CD14-positive monocyte (primary cell): ENCODE results near the gene TRRAP. TPM values are rescaled to one million over a fixed set of nuclear protein-coding genes. Genes with fewer than 3 reads are reported as not detected.
A peak's percentile ranks its signal among the peaks of the same experiment; 100 is the strongest.

Experiments used
- DNase-seq, 3 donors: peaks; one replicate each; pipeline ENCODE4 v3.0.0-alpha.2; 2011 to 2022
- H2AFZ ChIP-seq: 2 replicates; pipeline ENCODE4 v1.6.0; 2012; ENCODE audit warnings: mild to moderate bottlenecking, low read depth, low read length, inconsistent platforms; ENCODE audit not compliant: insufficient read depth, poor library complexity, severe bottlenecking
- H3K27ac ChIP-seq, 2 donors: 1 replicate in 1 of 2; 2 replicates in 1 of 2; pipeline ENCODE4 v1.5.1; 2012 to 2013; ENCODE audit warnings: low read length in 2 of 2, control low read depth in 1 of 2, inconsistent platforms in 1 of 2, low read depth in 1 of 2, mild to moderate bottlenecking in 1 of 2
- H3K27me3 ChIP-seq, 2 donors: one replicate each; pipeline versions ENCODE4 v1.6.0 to v1.6.1; 2011 to 2013; ENCODE audit warnings: low read length in 2 of 2; ENCODE audit not compliant: control insufficient read depth in 2 of 2, insufficient read depth in 2 of 2
- H3K36me3 ChIP-seq, 2 donors: replicated peaks in 1 of 2; 1 replicate in 1 of 2; 2 replicates in 1 of 2; pipeline versions ENCODE4 v1.5.1 to v1.6.1; 2012 to 2013; ENCODE audit warnings: low read length in 2 of 2, control low read depth in 1 of 2, inconsistent platforms in 1 of 2, mild to moderate bottlenecking in 1 of 2; ENCODE audit not compliant: insufficient read depth in 2 of 2, control insufficient read depth in 1 of 2
- H3K4me1 ChIP-seq, 2 donors: 1 replicate in 1 of 2; 2 replicates in 1 of 2; pipeline versions ENCODE4 v1.5.1 to v1.6.1; 2012 to 2013; ENCODE audit warnings: low read length in 2 of 2, control low read depth in 1 of 2, inconsistent platforms in 1 of 2, mild to moderate bottlenecking in 1 of 2, moderate library complexity in 1 of 2; ENCODE audit not compliant: insufficient read depth in 2 of 2, control insufficient read depth in 1 of 2
- H3K4me2 ChIP-seq: replicated peaks from 2 replicates; pipeline ENCODE3; 2012; ENCODE audit warnings: low read length, moderate library complexity, mild to moderate bottlenecking; ENCODE audit not compliant: poor library complexity, severe bottlenecking; ENCODE audit errors: extremely low read depth
- H3K4me3 ChIP-seq, 3 experiments: fragments of 200-600 bp in 1 of 3; sonication (generic) in 1 of 3; replicated peaks in 1 of 3; 1 replicate in 2 of 3; 2 replicates in 1 of 3; pipeline ENCODE4 v1.5.1; 2011 to 2013; ENCODE audit warnings: low read length in 3 of 3, mild to moderate bottlenecking in 3 of 3, control low read depth in 2 of 3, low read depth in 2 of 3, inconsistent platforms in 1 of 3, moderate library complexity in 1 of 3
- H3K79me2 ChIP-seq: 2 replicates; pipeline ENCODE4 v1.6.0; 2012; ENCODE audit warnings: mild to moderate bottlenecking, control low read depth, inconsistent platforms, low read length, moderate library complexity; ENCODE audit not compliant: insufficient read depth
- H3K9ac ChIP-seq: 2 replicates; pipeline ENCODE4 v1.6.0; 2017; ENCODE audit warnings: low read length, mild to moderate bottlenecking; ENCODE audit not compliant: insufficient read depth, poor library complexity, severe bottlenecking
- H3K9me3 ChIP-seq, 2 donors: replicated peaks in 1 of 2; 1 replicate in 1 of 2; 2 replicates in 1 of 2; pipeline versions ENCODE4 v1.5.1 to v1.6.1; 2012 to 2013; ENCODE audit warnings: low read length in 2 of 2, control low read depth in 1 of 2; ENCODE audit not compliant: control insufficient read depth in 1 of 2, insufficient read depth in 1 of 2
- H4K20me1 ChIP-seq: 2 replicates; pipeline ENCODE4 v1.6.0; 2012; ENCODE audit warnings: mild to moderate bottlenecking, low read length, control low read depth, moderate library complexity; ENCODE audit not compliant: insufficient read depth
- H3K27ac Mint-ChIP-seq, 7 donors: one replicate each; pipeline ENCODE4 v1.8.0; 2020; ENCODE audit warnings: mild to moderate bottlenecking in 7 of 7, mixed read lengths in 7 of 7, moderate library complexity in 6 of 7, inconsistent platforms in 2 of 7
- H3K27me3 Mint-ChIP-seq, 3 donors: one replicate each; pipeline ENCODE4 v1.8.0; 2021 to 2022; ENCODE audit warnings: low read depth in 3 of 3, mild to moderate bottlenecking in 3 of 3, mixed read lengths in 3 of 3, moderate library complexity in 3 of 3, inconsistent platforms in 1 of 3
- H3K36me3 Mint-ChIP-seq, 2 donors: one replicate each; pipeline ENCODE4 v1.8.0; 2020; ENCODE audit warnings: mixed read lengths in 2 of 2, inconsistent platforms in 1 of 2, mild to moderate bottlenecking in 1 of 2
- H3K4me1 Mint-ChIP-seq: one replicate; pipeline ENCODE4 v1.8.0; 2020; ENCODE audit warnings: mild to moderate bottlenecking, mixed read lengths
- H3K4me3 Mint-ChIP-seq, 2 donors: one replicate each; pipeline ENCODE4 v1.8.0; 2020; ENCODE audit warnings: mild to moderate bottlenecking in 2 of 2, mixed read lengths in 2 of 2, moderate library complexity in 1 of 2
- H3K9me3 Mint-ChIP-seq, 7 donors: one replicate each; pipeline ENCODE4 v1.8.0; 2020 to 2022; ENCODE audit warnings: mixed read lengths in 7 of 7, mild to moderate bottlenecking in 6 of 7, moderate library complexity in 6 of 7, inconsistent platforms in 2 of 7
- WGBS: methylation state at CpG from one replicate; pipeline ENCODE4 v1.1.5; 2013; ENCODE audit warnings: missing lambda C conversion rate; ENCODE audit not compliant: insufficient coverage; 5-methylcytosine and 5-hydroxymethylcytosine counted together
- intact Hi-C, 2 donors: fragments of 100-400 bp; cut with micrococcal nuclease; formaldehyde crosslinking; loops; one replicate each; pipeline versions ENCODE4 v1.15.0 to v1.15.1; 2023
- polyA plus RNA-seq, 3 donors: library from polyadenylated mRNA; depleted of rRNA in 1 of 3; unstranded in 2 of 3; stranded (reverse) in 1 of 3; fragments of 300-500 nt in 2 of 3; fragments of >200 nt in 1 of 3; fragmentation: Illumina TruSeq in 2 of 3; gene quantifications; 1 replicate in 2 of 3; 2 replicates in 1 of 3; pipeline ENCODE4 v1.2.3, GENCODE V29; 2012 to 2021
- TF ChIP-seq, protein P1 (sequence below): fragments of 200-600 bp; IDR thresholded peaks from one replicate; pipeline ENCODE4 v1.8.0; 2022; ENCODE audit warnings: antibody characterized with exemption, mild to moderate bottlenecking

TRRAP gene
- polyA plus RNA-seq, 3 donors, result 0.67 to 12.2 (median 1.2) TPM

DNA sequence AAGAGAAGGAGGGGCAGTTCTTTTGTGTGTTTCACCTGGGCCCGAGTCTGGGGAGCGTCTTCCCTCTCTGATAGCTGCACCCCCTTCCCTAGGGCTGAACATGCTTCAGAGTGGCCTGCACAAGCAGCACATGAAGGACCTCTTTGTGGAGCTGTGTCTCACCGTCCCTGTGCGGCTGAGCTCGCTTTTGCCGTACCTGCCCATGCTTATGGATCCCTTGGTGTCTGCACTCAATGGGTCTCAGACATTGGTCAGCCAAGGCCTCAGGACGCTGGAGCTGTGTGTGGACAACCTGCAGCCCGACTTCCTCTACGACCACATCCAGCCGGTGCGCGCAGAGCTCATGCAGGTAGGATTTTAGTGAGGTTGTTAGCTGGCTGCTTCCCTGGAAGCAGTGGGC lies 39.0 kb downstream of the TRRAP start:
- H3K27ac ChIP-seq, result no peak overlapping the region
- no peak overlapping the region for H3K4me3 ChIP-seq
- H3K9me3 Mint-ChIP-seq, result no peaks in the 10 kb centered on the region
- no peak overlapping the region for H2AFZ ChIP-seq
- peaks cover 83 to 94% of the 10 kb centered on the region in 2 donors for H3K36me3 Mint-ChIP-seq
- TF ChIP-seq, protein P1, sequence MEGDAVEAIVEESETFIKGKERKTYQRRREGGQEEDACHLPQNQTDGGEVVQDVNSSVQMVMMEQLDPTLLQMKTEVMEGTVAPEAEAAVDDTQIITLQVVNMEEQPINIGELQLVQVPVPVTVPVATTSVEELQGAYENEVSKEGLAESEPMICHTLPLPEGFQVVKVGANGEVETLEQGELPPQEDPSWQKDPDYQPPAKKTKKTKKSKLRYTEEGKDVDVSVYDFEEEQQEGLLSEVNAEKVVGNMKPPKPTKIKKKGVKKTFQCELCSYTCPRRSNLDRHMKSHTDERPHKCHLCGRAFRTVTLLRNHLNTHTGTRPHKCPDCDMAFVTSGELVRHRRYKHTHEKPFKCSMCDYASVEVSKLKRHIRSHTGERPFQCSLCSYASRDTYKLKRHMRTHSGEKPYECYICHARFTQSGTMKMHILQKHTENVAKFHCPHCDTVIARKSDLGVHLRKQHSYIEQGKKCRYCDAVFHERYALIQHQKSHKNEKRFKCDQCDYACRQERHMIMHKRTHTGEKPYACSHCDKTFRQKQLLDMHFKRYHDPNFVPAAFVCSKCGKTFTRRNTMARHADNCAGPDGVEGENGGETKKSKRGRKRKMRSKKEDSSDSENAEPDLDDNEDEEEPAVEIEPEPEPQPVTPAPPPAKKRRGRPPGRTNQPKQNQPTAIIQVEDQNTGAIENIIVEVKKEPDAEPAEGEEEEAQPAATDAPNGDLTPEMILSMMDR, result no peak
- H3K4me2 ChIP-seq, result no peak overlapping the region
- no peaks in the 10 kb centered on the region for H3K4me1 Mint-ChIP-seq
- intact Hi-C loops, result no loop called here
- no peaks in the 10 kb centered on the region for H3K27me3 ChIP-seq
- no peak for DNase-seq
- no peak overlapping the region for H3K27ac Mint-ChIP-seq
- H3K79me2 ChIP-seq, result no peaks in the 10 kb centered on the region
- no peaks in the 10 kb centered on the region for H3K27me3 Mint-ChIP-seq
- H3K36me3 ChIP-seq, result peaks cover 83 to 93% of the 10 kb centered on the region in 2 donors
- no peaks in the 10 kb centered on the region for H4K20me1 ChIP-seq
- H3K9me3 ChIP-seq, result no peaks in the 10 kb centered on the region
- no peak overlapping the region for H3K4me3 Mint-ChIP-seq
- no peaks in the 10 kb centered on the region for H3K4me1 ChIP-seq
- no peak overlapping the region for H3K9ac ChIP-seq
- 98% methylated on average over 10 of the region's 12 CpGs for WGBS

DNA sequence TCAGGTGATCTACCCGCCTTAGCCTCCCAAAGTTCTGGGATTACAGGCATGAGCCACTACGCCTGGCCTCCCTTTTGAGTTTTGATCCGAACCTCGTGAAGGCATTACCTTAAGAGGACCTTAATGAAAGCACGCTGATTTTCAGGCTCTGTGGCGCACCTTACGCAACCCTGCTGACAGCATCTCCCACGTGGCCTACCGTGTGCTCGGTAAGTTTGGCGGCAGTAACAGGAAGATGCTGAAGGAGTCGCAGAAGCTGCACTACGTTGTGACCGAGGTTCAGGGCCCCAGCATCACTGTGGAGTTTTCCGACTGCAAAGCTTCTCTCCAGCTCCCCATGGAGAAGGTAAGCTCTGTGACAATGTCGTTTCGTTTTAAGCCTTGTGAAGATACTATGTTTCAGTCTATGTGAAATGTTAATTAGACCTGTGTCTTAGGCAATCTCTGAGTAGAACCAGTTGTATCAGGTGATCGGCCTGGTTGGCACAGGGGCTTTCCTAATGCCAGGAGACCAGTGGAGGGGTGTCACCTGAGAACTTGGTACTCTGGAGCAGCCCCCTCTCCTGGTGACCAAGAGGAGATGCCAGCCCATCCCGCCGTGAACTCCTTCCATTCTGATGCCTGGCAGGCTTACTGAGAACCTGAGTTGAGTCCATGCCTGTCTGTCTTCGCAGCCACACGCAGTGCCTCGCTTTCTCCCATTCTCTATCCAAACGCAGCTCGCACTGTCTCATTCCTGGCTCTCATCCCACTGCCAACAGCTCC lies 43.5 kb downstream of the TRRAP start:
- no peak overlapping the region for H3K27ac ChIP-seq
- no peaks in the 10 kb centered on the region for H3K27me3 Mint-ChIP-seq
- H3K79me2 ChIP-seq, result no peaks in the 10 kb centered on the region
- no peak overlapping the region for H2AFZ ChIP-seq
- no peaks in the 10 kb centered on the region for H3K4me1 Mint-ChIP-seq
- H3K27ac Mint-ChIP-seq, result peak overlapping the region in 1 of 7 donors; percentile 51
- H3K36me3 ChIP-seq, result peaks cover 80 to 99% of the 10 kb centered on the region in 2 donors
- no peaks in the 10 kb centered on the region for H3K27me3 ChIP-seq
- H3K9me3 ChIP-seq, result no peaks in the 10 kb centered on the region
- H3K9me3 Mint-ChIP-seq, result peaks cover 0 to 3% (median 0%) of the 10 kb centered on the region in 7 donors
- no peak for DNase-seq
- 95% methylated on average over 21 of the region's 25 CpGs for WGBS
- H4K20me1 ChIP-seq, result no peaks in the 10 kb centered on the region
- H3K4me1 ChIP-seq, result no peaks in the 10 kb centered on the region
- no peak overlapping the region for H3K9ac ChIP-seq
- H3K4me3 Mint-ChIP-seq, result no peak overlapping the region
- H3K4me3 ChIP-seq, result no peak overlapping the region
- H3K4me2 ChIP-seq, result no peak overlapping the region
- TF ChIP-seq, protein P1, result no peak
- peaks cover 83 to 97% of the 10 kb centered on the region in 2 donors for H3K36me3 Mint-ChIP-seq
- intact Hi-C loops, result loop anchor here in 1 of 2 donors (5.0 kb wide), 1 partner anchor 36 kb away; no protein-coding TSS in a partner anchor
